ENCODE data around the gene RASGRF2.

RASGRF2 gene

GRCh38 chr5:80962630-80963520 lies 2.7 kb downstream of the RASGRF2 start:
- Histone ChIP-seq H3K27ac (no peak overlapping the region), H3K36me3 (no peaks in the 10 kb centered on the region), H3K4me3 (ENCODE audit: low read depth in 1 of 2, low read length in 1 of 2) (no peak overlapping the region), H3K9me3 (no peaks in the 10 kb centered on the region), H3K27me3 (peaks cover 98% of the 10 kb centered on the region), H3K4me1 (ENCODE audit: control insufficient read depth in 1 of 2, insufficient read depth in 1 of 2, low read depth in 1 of 2, low read length in 1 of 2) (peaks cover 12 to 14% of the 10 kb centered on the region in 2 experiments)
- TF ChIP-seq, protein P1, sequence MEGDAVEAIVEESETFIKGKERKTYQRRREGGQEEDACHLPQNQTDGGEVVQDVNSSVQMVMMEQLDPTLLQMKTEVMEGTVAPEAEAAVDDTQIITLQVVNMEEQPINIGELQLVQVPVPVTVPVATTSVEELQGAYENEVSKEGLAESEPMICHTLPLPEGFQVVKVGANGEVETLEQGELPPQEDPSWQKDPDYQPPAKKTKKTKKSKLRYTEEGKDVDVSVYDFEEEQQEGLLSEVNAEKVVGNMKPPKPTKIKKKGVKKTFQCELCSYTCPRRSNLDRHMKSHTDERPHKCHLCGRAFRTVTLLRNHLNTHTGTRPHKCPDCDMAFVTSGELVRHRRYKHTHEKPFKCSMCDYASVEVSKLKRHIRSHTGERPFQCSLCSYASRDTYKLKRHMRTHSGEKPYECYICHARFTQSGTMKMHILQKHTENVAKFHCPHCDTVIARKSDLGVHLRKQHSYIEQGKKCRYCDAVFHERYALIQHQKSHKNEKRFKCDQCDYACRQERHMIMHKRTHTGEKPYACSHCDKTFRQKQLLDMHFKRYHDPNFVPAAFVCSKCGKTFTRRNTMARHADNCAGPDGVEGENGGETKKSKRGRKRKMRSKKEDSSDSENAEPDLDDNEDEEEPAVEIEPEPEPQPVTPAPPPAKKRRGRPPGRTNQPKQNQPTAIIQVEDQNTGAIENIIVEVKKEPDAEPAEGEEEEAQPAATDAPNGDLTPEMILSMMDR (IDR thresholded peaks at IDR 0.05), result no peak

- Histone ChIP-seq H3K27ac (no peak overlapping the region), H3K4me1 (ENCODE audit: control insufficient read depth in 1 of 2, insufficient read depth in 1 of 2, low read depth in 1 of 2, low read length in 1 of 2) (peaks cover 12 to 14% of the 10 kb centered on the region in 2 experiments), H3K4me3 (ENCODE audit: low read depth in 1 of 2, low read length in 1 of 2) (no peak overlapping the region), H3K36me3 (no peaks in the 10 kb centered on the region), H3K9me3 (no peaks in the 10 kb centered on the region), H3K27me3 (peaks cover 94% of the 10 kb centered on the region)
- TF ChIP-seq, protein P1 (IDR thresholded peaks at IDR 0.05), result no peak
Measured at GRCh38 chr5:80963521-80963895, 3.3 kb downstream of the RASGRF2 start.

- no peak overlapping the region for H3K4me3 ChIP-seq (ENCODE audit: low read depth in 1 of 2, low read length in 1 of 2)
- no peaks in the 10 kb centered on the region for H3K9me3 ChIP-seq
- TF ChIP-seq, protein P1 (IDR thresholded peaks at IDR 0.05), result no peak
- H3K36me3 ChIP-seq, result no peaks in the 10 kb centered on the region
- H3K27me3 ChIP-seq, result peaks cover 88% of the 10 kb centered on the region
- H3K4me1 ChIP-seq (ENCODE audit: control insufficient read depth in 1 of 2, insufficient read depth in 1 of 2, low read depth in 1 of 2, low read length in 1 of 2), result peaks cover 12 to 14% of the 10 kb centered on the region in 2 experiments
- no peak overlapping the region for H3K27ac ChIP-seq
Measured at GRCh38 chr5:80963966-80964481, 3.9 kb downstream of the RASGRF2 start.

GRCh38 chr5:80964491-80964890 lies 4.3 kb downstream of the RASGRF2 start:
- Histone ChIP-seq H3K9me3 (no peaks in the 10 kb centered on the region), H3K27me3 (peaks cover 84% of the 10 kb centered on the region), H3K4me3 (ENCODE audit: low read depth in 1 of 2, low read length in 1 of 2) (no peak overlapping the region), H3K4me1 (ENCODE audit: control insufficient read depth in 1 of 2, insufficient read depth in 1 of 2, low read depth in 1 of 2, low read length in 1 of 2) (peaks cover 12 to 14% of the 10 kb centered on the region in 2 experiments), H3K27ac (no peak overlapping the region), H3K36me3 (no peaks in the 10 kb centered on the region)
- TF ChIP-seq, protein P1 (IDR thresholded peaks at IDR 0.05), result no peak

DNA sequence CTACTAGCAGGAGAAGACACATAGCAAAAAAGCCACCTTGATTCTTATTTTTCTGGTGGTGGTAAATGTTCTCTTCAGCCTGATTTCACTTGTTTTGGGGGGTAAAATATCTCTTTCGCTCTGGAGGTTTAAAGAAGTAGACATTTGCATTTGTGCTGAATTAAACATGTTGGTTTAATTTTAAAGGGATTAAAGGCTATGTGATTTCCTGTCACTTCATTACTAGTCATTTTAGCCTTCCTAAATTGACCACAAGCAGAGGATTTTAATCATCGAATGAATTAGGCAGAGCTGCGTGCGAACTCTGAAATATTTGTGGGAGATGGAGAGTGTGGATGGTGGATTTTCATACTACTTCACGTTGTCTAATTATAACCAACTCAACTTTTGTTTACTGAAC lies 4.8 kb downstream of the RASGRF2 start:
- Histone ChIP-seq H3K27me3 (peaks cover 79% of the 10 kb centered on the region), H3K9me3 (no peaks in the 10 kb centered on the region), H3K36me3 (no peaks in the 10 kb centered on the region), H3K4me3 (ENCODE audit: low read depth in 1 of 2, low read length in 1 of 2) (no peak overlapping the region), H3K27ac (no peak overlapping the region), H3K4me1 (ENCODE audit: control insufficient read depth in 1 of 2, insufficient read depth in 1 of 2, low read depth in 1 of 2, low read length in 1 of 2) (peaks cover 11 to 12% of the 10 kb centered on the region in 2 experiments)
- TF ChIP-seq, protein P1 (IDR thresholded peaks at IDR 0.05), result no peak
